B cell (primary cell): ENCODE data around the gene MTCL3.

Experiments
- ATAC-seq: fragments of 200-7000 bp; cut with Tn5 transposase; one replicate; pipeline ENCODE4 v1.10.0; 2021; ENCODE audit warnings: low read depth, mild to moderate bottlenecking, moderate number of reproducible peaks, moderate library complexity
- CTCF ChIA-PET: fragments of 350-600 bp; sonication (Branson Sonifier 250); formaldehyde crosslinking; loops from one replicate; lab custom pipeline; 2021; ENCODE audit warnings: antibody characterized with exemption, inconsistent platforms; lab: Charles Lee
- POLR2A ChIA-PET: fragments of 350-600 bp; sonication (Branson Sonifier 250); formaldehyde crosslinking; loops from one replicate; lab custom pipeline; 2021; ENCODE audit warnings: antibody characterized with exemption; lab: Charles Lee
- DNase-seq: peaks from one replicate; pipeline ENCODE4 v3.0.0; 2013
- H2AFZ ChIP-seq: 2 replicates; pipeline ENCODE4 v1.6.1; 2012; ENCODE audit warnings: mild to moderate bottlenecking, low read depth, low read length; ENCODE audit not compliant: insufficient read depth, poor library complexity, severe bottlenecking
- H3K27ac ChIP-seq, 2 donors: 1 replicate in 1 of 2; 2 replicates in 1 of 2; pipeline ENCODE4 v1.5.1; 2012 to 2013; ENCODE audit warnings: low read length in 2 of 2, mild to moderate bottlenecking in 2 of 2, moderate library complexity in 1 of 2
- H3K27me3 ChIP-seq, 4 experiments: fragments of 200-600 bp in 1 of 4; sonication (generic) in 1 of 4; replicated peaks in 1 of 4; 1 replicate in 2 of 4; 2 replicates in 2 of 4; pipeline versions ENCODE4 v1.6.1 to v1.7.0; 2013 to 2016; ENCODE audit warnings: low read length in 3 of 4, mild to moderate bottlenecking in 2 of 4, mixed read lengths in 1 of 4, moderate library complexity in 1 of 4; ENCODE audit not compliant: insufficient read depth in 4 of 4, control insufficient read depth in 3 of 4; ENCODE audit errors: control extremely low read depth in 1 of 4
- H3K36me3 ChIP-seq, 2 experiments: replicated peaks in 1 of 2; 1 replicate in 1 of 2; 2 replicates in 1 of 2; pipeline versions ENCODE4 v1.6.1 to v1.7.1; 2013; ENCODE audit warnings: low read length in 1 of 2; ENCODE audit not compliant: insufficient read depth in 2 of 2, control insufficient read depth in 1 of 2; ENCODE audit errors: control extremely low read depth in 1 of 2, extremely low read depth in 1 of 2
- H3K4me1 ChIP-seq, 2 donors: fragments of 200-600 bp in 1 of 2; sonication (generic) in 1 of 2; 1 replicate in 1 of 2; 2 replicates in 1 of 2; pipeline versions ENCODE4 v1.5.1 to v1.6.1; 2013 to 2017; ENCODE audit warnings: low read length in 2 of 2; ENCODE audit not compliant: control insufficient read depth in 2 of 2, insufficient read depth in 2 of 2
- H3K4me2 ChIP-seq: replicated peaks from 2 replicates; pipeline ENCODE3; 2012; ENCODE audit warnings: mild to moderate bottlenecking, low read depth, low read length; ENCODE audit not compliant: poor library complexity, severe bottlenecking
- H3K4me3 ChIP-seq, 5 experiments: fragments of 200-600 bp in 1 of 5; sonication (generic) in 1 of 5; 1 replicate in 3 of 5; 2 replicates in 2 of 5; pipeline versions ENCODE4 v1.5.1 to v1.7.0; 2011 to 2016; ENCODE audit warnings: low read length in 4 of 5, mild to moderate bottlenecking in 4 of 5, low read depth in 2 of 5, control low read depth in 1 of 5, moderate library complexity in 1 of 5; ENCODE audit not compliant: insufficient read depth in 1 of 5; ENCODE audit errors: control extremely low read depth in 1 of 5, extremely low read depth in 1 of 5
- H3K79me2 ChIP-seq: fragments of 200-600 bp; sonication (generic); one replicate; pipeline ENCODE4 v1.6.0; 2016; ENCODE audit warnings: low read length; ENCODE audit not compliant: control insufficient read depth, insufficient read depth
- H3K9ac ChIP-seq: fragments of 200-600 bp; sonication (generic); 2 replicates; pipeline ENCODE4 v1.6.1; 2017; ENCODE audit warnings: mild to moderate bottlenecking, low read length, moderate library complexity
- H3K9me3 ChIP-seq, 3 donors: one replicate each; pipeline versions ENCODE4 v1.6.1 to v1.7.1; 2013; ENCODE audit warnings: low read length in 2 of 3; ENCODE audit not compliant: control insufficient read depth in 2 of 3, insufficient read depth in 1 of 3; ENCODE audit errors: control extremely low read depth in 1 of 3
- H4K20me1 ChIP-seq: 2 replicates; pipeline ENCODE4 v1.6.0; 2012; ENCODE audit warnings: mild to moderate bottlenecking, low read length; ENCODE audit not compliant: insufficient read depth, control insufficient read depth, poor library complexity, severe bottlenecking
- H3K27ac Mint-ChIP-seq: one replicate; pipeline ENCODE4 v1.8.0; 2021; ENCODE audit warnings: mixed read lengths
- H3K27me3 Mint-ChIP-seq: one replicate; pipeline ENCODE4 v1.8.0; 2021; ENCODE audit warnings: mixed read lengths
- H3K4me1 Mint-ChIP-seq: one replicate; pipeline ENCODE4 v1.8.0; 2021; ENCODE audit warnings: mixed read lengths
- H3K4me3 Mint-ChIP-seq: one replicate; pipeline ENCODE4 v1.8.0; 2021; ENCODE audit warnings: mixed read lengths
- H3K9me3 Mint-ChIP-seq: one replicate; pipeline ENCODE4 v1.8.0; 2022; ENCODE audit warnings: mixed read lengths; ENCODE audit not compliant: insufficient read depth
- EZH2 ChIP-seq: IDR thresholded peaks from 2 replicates; pipeline ENCODE4 v1.6.1; 2012; ENCODE audit warnings: borderline replicate concordance, low read depth, mild to moderate bottlenecking, moderate library complexity, low read length; ENCODE audit not compliant: insufficient read depth, poor library complexity, severe bottlenecking
- WGBS: methylation state at CpG from one replicate; pipeline ENCODE4 v1.1.5; 2013; ENCODE audit warnings: missing lambda C conversion rate; ENCODE audit not compliant: insufficient coverage; 5-methylcytosine and 5-hydroxymethylcytosine counted together
- intact Hi-C: fragments of 100-400 bp; cut with micrococcal nuclease; formaldehyde crosslinking; loops from one replicate; pipeline ENCODE4 v1.10.0; 2022
- TF ChIP-seq, protein P1 (sequence below): fragments of 200-600 bp; IDR thresholded peaks from one replicate; pipeline ENCODE4 v1.8.0; 2022; ENCODE audit warnings: antibody characterized with exemption, mild to moderate bottlenecking

MTCL3 gene

DNA sequence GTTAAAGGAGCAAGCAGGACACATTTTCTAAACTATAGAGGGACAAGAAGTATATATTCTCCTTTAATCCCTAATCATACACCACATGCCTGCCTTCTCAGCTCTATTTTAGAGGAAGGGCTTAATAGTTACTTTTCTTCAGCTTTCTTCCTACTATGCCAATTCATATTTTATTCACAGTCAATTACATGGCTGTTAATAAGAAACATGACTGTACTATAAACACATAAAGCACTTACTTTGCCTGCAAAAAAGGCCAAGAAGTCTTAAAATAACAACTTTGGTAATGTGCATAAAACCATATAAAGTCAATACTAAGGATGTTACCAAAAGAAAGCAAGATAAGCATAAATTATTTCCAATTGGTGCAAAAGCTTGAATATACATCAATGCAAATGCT lies 66.3 kb downstream of the MTCL3 start:
- ChIA-PET CTCF (no interaction called here), POLR2A (no interaction called here)
- Histone ChIP-seq H2AFZ (no peak overlapping the region), H3K36me3 (no peaks in the 10 kb centered on the region), H3K9ac (no peak overlapping the region), H3K4me1 (no peaks in the 10 kb centered on the region), H3K27ac (no peak overlapping the region), H3K4me3 (no peak overlapping the region), H3K27me3 (no peaks in the 10 kb centered on the region), H3K4me2 (no peak overlapping the region), H3K79me2 (no peaks in the 10 kb centered on the region), H3K9me3 (no peaks in the 10 kb centered on the region), H4K20me1 (no peaks in the 10 kb centered on the region)
- TF ChIP-seq, protein P1, sequence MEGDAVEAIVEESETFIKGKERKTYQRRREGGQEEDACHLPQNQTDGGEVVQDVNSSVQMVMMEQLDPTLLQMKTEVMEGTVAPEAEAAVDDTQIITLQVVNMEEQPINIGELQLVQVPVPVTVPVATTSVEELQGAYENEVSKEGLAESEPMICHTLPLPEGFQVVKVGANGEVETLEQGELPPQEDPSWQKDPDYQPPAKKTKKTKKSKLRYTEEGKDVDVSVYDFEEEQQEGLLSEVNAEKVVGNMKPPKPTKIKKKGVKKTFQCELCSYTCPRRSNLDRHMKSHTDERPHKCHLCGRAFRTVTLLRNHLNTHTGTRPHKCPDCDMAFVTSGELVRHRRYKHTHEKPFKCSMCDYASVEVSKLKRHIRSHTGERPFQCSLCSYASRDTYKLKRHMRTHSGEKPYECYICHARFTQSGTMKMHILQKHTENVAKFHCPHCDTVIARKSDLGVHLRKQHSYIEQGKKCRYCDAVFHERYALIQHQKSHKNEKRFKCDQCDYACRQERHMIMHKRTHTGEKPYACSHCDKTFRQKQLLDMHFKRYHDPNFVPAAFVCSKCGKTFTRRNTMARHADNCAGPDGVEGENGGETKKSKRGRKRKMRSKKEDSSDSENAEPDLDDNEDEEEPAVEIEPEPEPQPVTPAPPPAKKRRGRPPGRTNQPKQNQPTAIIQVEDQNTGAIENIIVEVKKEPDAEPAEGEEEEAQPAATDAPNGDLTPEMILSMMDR = no peak
- no peak for TF ChIP-seq EZH2
- DNase-seq (no peak), ATAC-seq (no peak)
- peaks cover 13% of the 10 kb centered on the region for H3K27me3 Mint-ChIP-seq
- intact Hi-C loops = no loop called here
- H3K27ac Mint-ChIP-seq = no peak overlapping the region
- H3K9me3 Mint-ChIP-seq = no peaks in the 10 kb centered on the region
- H3K4me1 Mint-ChIP-seq = no peaks in the 10 kb centered on the region
- no peak overlapping the region for H3K4me3 Mint-ChIP-seq

DNA sequence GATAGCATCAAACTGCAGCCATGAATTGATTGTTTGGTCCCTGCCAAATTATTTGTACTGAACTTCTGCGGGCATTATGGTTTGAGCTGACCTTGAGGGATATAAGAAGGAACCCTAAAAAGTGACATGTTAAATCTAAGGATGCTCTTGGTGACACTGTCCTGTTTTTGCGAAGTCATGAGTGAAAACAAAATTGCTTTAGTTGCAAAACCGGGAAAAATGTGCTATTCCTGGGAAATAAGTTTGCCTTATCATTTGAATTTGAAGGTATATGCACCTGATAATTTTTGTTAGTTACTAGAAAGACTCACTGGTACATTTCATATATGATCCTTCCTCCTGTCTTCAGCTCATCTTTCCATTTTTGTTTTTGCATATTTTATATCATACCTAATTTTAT lies 67.7 kb downstream of the MTCL3 start:
- Histone ChIP-seq H2AFZ (no peak overlapping the region), H3K9ac (no peak overlapping the region), H3K4me3 (no peak overlapping the region), H3K4me1 (no peaks in the 10 kb centered on the region), H3K4me2 (no peak overlapping the region), H3K27ac (no peak overlapping the region), H3K27me3 (no peaks in the 10 kb centered on the region), H4K20me1 (no peaks in the 10 kb centered on the region), H3K79me2 (no peaks in the 10 kb centered on the region), H3K36me3 (no peaks in the 10 kb centered on the region), H3K9me3 (no peaks in the 10 kb centered on the region)
- Mint-ChIP-seq H3K27ac (no peak overlapping the region), H3K9me3 (no peaks in the 10 kb centered on the region), H3K27me3 (peaks cover 13% of the 10 kb centered on the region), H3K4me1 (no peaks in the 10 kb centered on the region), H3K4me3 (no peak overlapping the region)
- TF ChIP-seq EZH2 = no peak
- TF ChIP-seq, protein P1 = no peak
- POLR2A ChIA-PET = no interaction called here
- CTCF ChIA-PET = no interaction called here
- ATAC-seq = no peak
- DNase-seq = no peak
- WGBS = 92% methylated on average over 2 of the region's 3 CpGs
- intact Hi-C loops = no loop called here
